GM12878 (cell line): Measurements from ENCODE around the gene MBOAT2. TPM values are rescaled to one million over a fixed set of nuclear protein-coding genes. Genes with fewer than 3 reads are reported as not detected.

Experiments used
- ATAC-seq: fragments of 200-7000 bp; cut with Tn5 transposase; 3 replicates; pipeline ENCODE4 v1.9.1; 2020; ENCODE audit warnings: mild to moderate bottlenecking, moderate library complexity
- BruUV-seq: library from RNA; stranded (reverse); fragments of 400-500 nt; replicated peaks from 2 replicates; lab custom pipeline; 2021; lab: Mats Ljungman, UMichigan
- CTCF ChIA-PET: fragments of 300-600 bp; sonication (Branson Sonifier 250); formaldehyde crosslinking; extraction: SDS; loops from one replicate; lab custom pipeline; 2021; ENCODE audit warnings: inconsistent platforms; lab: Yijun Ruan, JAX
- POLR2A ChIA-PET: fragments of 350-600 bp; formaldehyde crosslinking; extraction: SDS; loops from one replicate; lab custom pipeline; 2021; ENCODE audit warnings: inconsistent platforms; lab: Charles Lee
- RAD21 ChIA-PET: fragments of 300-600 bp; sonication (Branson Sonifier 250); formaldehyde crosslinking; loops from one replicate; lab custom pipeline; 2023; ENCODE audit warnings: antibody characterized with exemption; ENCODE audit not compliant: unreplicated experiment; lab: Charles Lee
- SMC1A ChIA-PET: fragments of 300-600 bp; sonication (Branson Sonifier 250); formaldehyde crosslinking; loops from one replicate; lab custom pipeline; 2023; ENCODE audit not compliant: unreplicated experiment, uncharacterized antibody; lab: Charles Lee
- DNase-seq: peaks from one replicate; pipeline ENCODE4 v3.0.0-alpha.2; 2011; ENCODE audit warnings: low read depth, low spot score
- FAIRE-seq: peaks from 3 replicates; lab custom pipeline; 2011; peaks lifted over from hg19 to GRCh38; lab: Jason Lieb, UNC
- H2AFZ ChIP-seq: 2 replicates; pipeline ENCODE4 v1.6.0; 2011; ENCODE audit warnings: low read depth, low read length, control low read depth; ENCODE audit not compliant: control insufficient read depth
- H3K27ac ChIP-seq: 2 replicates; pipeline ENCODE4 v1.5.1; 2011; ENCODE audit warnings: control low read depth; ENCODE audit not compliant: control insufficient read depth, insufficient read depth
- H3K27me3 ChIP-seq, 2 experiments: replicated peaks in 1 of 2; 2 replicates each; pipeline versions ENCODE4 v1.6.0 to v1.6.1; 2011; ENCODE audit warnings: low read length in 1 of 2; ENCODE audit not compliant: control insufficient read depth in 2 of 2, insufficient read depth in 2 of 2
- H3K36me3 ChIP-seq, 2 experiments: 2 replicates each; pipeline ENCODE4 v1.5.1; 2011; ENCODE audit warnings: low read length in 1 of 2; ENCODE audit not compliant: control insufficient read depth in 2 of 2, insufficient read depth in 2 of 2
- H3K4me1 ChIP-seq: 2 replicates; pipeline ENCODE4 v1.6.1; 2011; ENCODE audit warnings: mild to moderate bottlenecking, low read length, moderate library complexity, mixed read lengths; ENCODE audit not compliant: control insufficient read depth, insufficient read depth
- H3K4me2 ChIP-seq: 2 replicates; pipeline ENCODE4 v1.6.0; 2011; ENCODE audit warnings: control low read depth; ENCODE audit not compliant: control insufficient read depth, insufficient read depth
- H3K4me3 ChIP-seq: fragments of 200-600 bp; sonication (generic); 2 replicates; pipeline ENCODE4 v1.5.1; 2016
- H3K79me2 ChIP-seq: 2 replicates; pipeline ENCODE4 v1.6.0; 2011; ENCODE audit warnings: low read length; ENCODE audit not compliant: control insufficient read depth, insufficient read depth
- H3K9ac ChIP-seq: 2 replicates; pipeline ENCODE4 v1.8.0; 2011; ENCODE audit warnings: low read length, control low read depth, mixed read lengths; ENCODE audit not compliant: control insufficient read depth, insufficient read depth
- H3K9me3 ChIP-seq: replicated peaks from 3 replicates; pipeline ENCODE4 v1.5.1; 2011; ENCODE audit warnings: mild to moderate bottlenecking, low read length; ENCODE audit not compliant: control insufficient read depth, insufficient read depth
- H4K20me1 ChIP-seq: 2 replicates; pipeline ENCODE4 v1.6.0; 2011; ENCODE audit not compliant: control insufficient read depth, insufficient read depth
- BRCA1 ChIP-seq: IDR thresholded peaks from 2 replicates; pipeline ENCODE4 v1.6.1; 2011; ENCODE audit warnings: low read depth, low read length, improper control_type of control experiment
- HDAC2 ChIP-seq: fragments of 200-600 bp; sonication (generic); IDR thresholded peaks from 2 replicates; pipeline ENCODE4 v1.6.1; 2017
- HSF1 ChIP-seq: fragments of 150-350 bp; IDR thresholded peaks from 2 replicates; pipeline ENCODE4 v1.6.1; 2014; ENCODE audit warnings: mild to moderate bottlenecking, low read depth, low read length
- JUND ChIP-seq: IDR thresholded peaks from 2 replicates; pipeline ENCODE4 v1.6.1; 2012; ENCODE audit warnings: low read depth, mild to moderate bottlenecking, low read length, improper control_type of control experiment, moderate library complexity
- MYC ChIP-seq: IDR thresholded peaks from 2 replicates; pipeline ENCODE4 v1.6.1; 2011; ENCODE audit warnings: mild to moderate bottlenecking, low read length, moderate library complexity, inconsistent platforms; ENCODE audit not compliant: insufficient read depth, insufficient replicate concordance, insufficient read length, severe bottlenecking
- NFYB ChIP-seq: IDR thresholded peaks from 2 replicates; pipeline ENCODE4 v1.6.1; 2011; ENCODE audit warnings: low read depth, mild to moderate bottlenecking, low read length, improper control_type of control experiment, moderate library complexity; ENCODE audit not compliant: insufficient read depth
- PBX3 ChIP-seq: IDR thresholded peaks from 2 replicates; pipeline ENCODE4 v1.6.1; 2011; ENCODE audit warnings: mild to moderate bottlenecking, low read depth, low read length, moderate library complexity; ENCODE audit not compliant: insufficient replicate concordance
- RAD51 ChIP-seq: fragments of 450-650 bp; IDR thresholded peaks from 2 replicates; pipeline ENCODE4 v1.6.1; 2016; ENCODE audit warnings: moderate library complexity, mild to moderate bottlenecking, inconsistent platforms
- RELA ChIP-seq: fragments of 450-650 bp; IDR thresholded peaks from 2 replicates; pipeline ENCODE4 v1.8.0; 2014; ENCODE audit warnings: borderline replicate concordance; ENCODE audit not compliant: partially characterized antibody
- WGBS: methylation state at CpG from one replicate; pipeline ENCODE4 v1.1.6; 2016; ENCODE audit warnings: low lambda C conversion rate; ENCODE audit not compliant: insufficient replicate concordance, insufficient coverage; ENCODE audit errors: missing lambda C conversion rate; 5-methylcytosine and 5-hydroxymethylcytosine counted together
- in situ Hi-C: fragments of 300-500 bp; cut with MboI; formaldehyde crosslinking; loops from 9 replicates; pipeline ENCODE4 v1.14.3; 2018; ENCODE audit warnings: mixed read lengths
- intact Hi-C: fragments of 100-400 bp; cut with micrococcal nuclease; formaldehyde crosslinking; loops from one replicate; pipeline ENCODE4 v1.14.2; 2022; ENCODE audit not compliant: unreplicated experiment
- polyA plus RNA-seq, 11 experiments: library from polyadenylated mRNA; depleted of rRNA in 4 of 11; unstranded in 6 of 11; stranded (reverse) in 5 of 11; fragments of >200 nt; fragmentation: Nextera tagmentation in 4 of 11; fragmentation: Illumina TruSeq in 1 of 11; extraction: Ambion mirVana in 4 of 11; extraction: Trizol in 1 of 11; gene quantifications; 1 replicate in 1 of 11; 2 replicates in 10 of 11; pipeline versions ENCODE4 v1.2.1 to v1.2.3, GENCODE V29; 2011 to 2016; ENCODE audit warnings: inconsistent platforms in 2 of 11, missing spikeins in 2 of 11, low read depth in 1 of 11
- total RNA-seq, 4 experiments: library from RNA; depleted of rRNA in 3 of 4; stranded (reverse); fragments of >200 nt in 3 of 4; fragmentation: Illumina TruSeq in 1 of 4; extraction: Trizol in 1 of 4; gene quantifications; 2 replicates each; pipeline versions ENCODE4 v1.2.1 to v1.2.3, GENCODE V29; 2013 to 2021

Gene MBOAT2
- total and polyA plus RNA-seq, 10 of the 15 experiments (the other 5 are each of a cell fraction or from before 2014, with no cell fraction given), result 0.08 to 40.6 (median 1.8) TPM

- Histone ChIP-seq H3K79me2 (no peaks in the 10 kb centered on the region), H3K4me3 (no peak overlapping the region), H3K9ac (no peak overlapping the region), H4K20me1 (no peaks in the 10 kb centered on the region), H3K36me3 (no peaks in the 10 kb centered on the region), H3K4me2 (no peak overlapping the region), H3K27ac (no peak overlapping the region), H3K27me3 (no peaks in the 10 kb centered on the region), H3K4me1 (no peaks in the 10 kb centered on the region), H3K9me3 (no peaks in the 10 kb centered on the region; the same call in 2 of the 3 replicates), H2AFZ (no peak overlapping the region)
- 15% methylated on average over 3 of the region's 3 CpGs for WGBS
- DNase-seq, result no peak
- ChIA-PET CTCF (no interaction called here), RAD21 (interaction anchor here (0.7 kb wide), 1 partner anchor 60 kb away, joined by 3 read pairs; no protein-coding TSS in a partner anchor), POLR2A (interaction anchor here (1.0 kb wide), 1 partner anchor 28 kb away, joined by 3 read pairs; no protein-coding TSS in a partner anchor), SMC1A (interaction anchor here (1.1 to 2.0 kb wide), 2 partner anchors 14 to 53 kb away, joined by 4 to 7 read pairs; no protein-coding TSS in a partner anchor)
- intact Hi-C loops, result no loop called here
- TF ChIP-seq JUND (no peak), RAD51 (no peak), PBX3 (no peak), HDAC2 (no peak), HSF1 (no peak), BRCA1 (no peak), NFYB (no peak), MYC (no peak), RELA (no peak)
- no peak for ATAC-seq
- in situ Hi-C loops, result no loop called here
- BruUV-seq, result no TSS peak
- no peak for FAIRE-seq
These were observed 29.2 kb upstream of the MBOAT2 start for GRCh38 chr2:9032536-9033255.
